Stimulated activated CD8-positive, alpha-beta memory T cell treated with anti-CD3 and anti-CD28 coated beads, Interleukin-7, amount 100 ng/mL, for 48 hours (primary cell): ENCODE data around the gene CISD1.

Experiments
- DNase-seq, 2 donors: peaks; one replicate each; pipeline ENCODE4 v3.0.0-alpha.2; 2020; ENCODE audit warnings: low read depth in 1 of 2; ENCODE audit errors: extremely low read depth in 1 of 2

Gene CISD1

DNA sequence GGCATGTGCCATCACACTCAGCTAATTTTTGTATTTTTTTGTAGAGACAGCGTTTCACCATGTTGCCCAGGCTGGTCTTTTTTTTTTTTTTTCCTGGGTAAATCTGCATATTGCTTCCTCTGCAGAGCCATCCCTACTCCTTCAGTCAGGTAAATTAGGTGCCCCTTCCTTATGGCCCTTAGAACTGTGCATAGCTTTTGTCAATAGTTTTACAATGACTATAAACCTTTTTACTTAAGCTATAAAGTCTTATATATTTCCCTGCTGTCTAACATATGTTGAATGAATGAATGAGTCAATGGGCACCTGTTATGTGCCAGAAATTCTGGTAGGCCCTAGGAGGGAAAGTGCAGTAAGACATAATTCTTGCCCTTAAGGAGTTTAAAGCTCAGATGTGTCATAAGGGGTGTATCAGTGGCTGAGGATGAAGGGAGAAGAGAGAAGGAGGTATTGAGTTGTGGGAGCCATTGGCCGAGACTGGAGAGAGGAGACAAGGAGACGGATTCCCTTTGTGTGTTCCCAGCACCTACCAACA lies 35.2 kb downstream of the CISD1 start:
- no peak for DNase-seq

DNA sequence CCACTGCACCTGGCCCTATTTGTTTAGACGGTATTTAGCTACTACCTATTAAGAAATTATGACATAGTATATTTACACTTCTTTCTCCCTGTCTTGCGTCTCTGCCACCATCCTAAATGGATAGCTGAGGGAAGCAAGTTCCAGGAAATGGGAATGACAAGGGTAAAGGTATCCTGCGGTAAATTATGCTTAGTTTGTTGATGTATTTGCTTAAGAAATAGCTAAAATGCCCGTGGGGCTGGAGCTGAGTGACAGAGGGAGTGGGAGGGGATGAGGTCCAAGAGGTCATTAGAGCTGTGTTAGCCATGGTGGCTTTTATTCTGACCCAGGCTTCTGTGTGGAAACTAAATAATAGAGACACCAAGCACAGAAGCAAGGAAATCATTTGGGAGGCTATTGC lies 36.9 kb downstream of the CISD1 start:
- no peak for DNase-seq

DNA sequence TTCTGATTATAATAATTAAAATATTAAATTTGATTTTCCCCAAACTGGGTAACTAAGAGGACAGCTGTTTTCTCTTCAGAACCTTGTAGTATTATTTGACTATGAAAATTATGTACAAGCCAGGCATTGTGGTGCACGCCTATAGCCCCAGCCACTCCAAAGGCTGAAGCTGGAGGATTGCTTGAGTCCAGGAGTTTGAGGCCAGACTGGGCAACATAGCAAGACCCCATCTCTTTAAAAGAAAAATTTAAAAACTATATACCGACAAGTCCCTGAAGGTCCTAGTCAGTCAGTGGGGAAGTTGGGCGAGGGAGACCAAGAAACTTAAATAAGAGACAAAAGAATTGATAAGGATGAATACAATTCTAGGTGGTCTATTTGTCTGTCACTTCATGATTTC lies 38.7 kb downstream of the CISD1 start:
- no peak for DNase-seq

DNA sequence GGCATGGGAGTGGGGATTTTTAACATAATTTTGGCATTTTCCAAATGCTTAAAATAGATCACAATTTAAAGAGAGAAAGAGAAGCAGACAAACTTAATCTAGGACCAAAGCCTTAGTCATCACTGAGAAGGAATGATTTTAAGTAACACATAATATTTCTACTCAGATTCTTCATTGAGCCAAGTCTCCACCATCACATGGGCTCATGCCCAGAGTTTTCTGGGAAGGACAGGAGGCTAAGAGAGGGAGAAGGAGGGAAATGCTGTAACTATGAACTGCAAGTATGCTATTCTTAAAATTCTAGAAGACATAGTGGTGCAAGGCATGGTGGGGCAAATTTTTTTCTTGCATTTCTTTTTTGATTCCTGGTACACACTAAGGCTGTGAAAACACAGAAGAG lies 42.1 kb downstream of the CISD1 start:
- no peak for DNase-seq

DNA sequence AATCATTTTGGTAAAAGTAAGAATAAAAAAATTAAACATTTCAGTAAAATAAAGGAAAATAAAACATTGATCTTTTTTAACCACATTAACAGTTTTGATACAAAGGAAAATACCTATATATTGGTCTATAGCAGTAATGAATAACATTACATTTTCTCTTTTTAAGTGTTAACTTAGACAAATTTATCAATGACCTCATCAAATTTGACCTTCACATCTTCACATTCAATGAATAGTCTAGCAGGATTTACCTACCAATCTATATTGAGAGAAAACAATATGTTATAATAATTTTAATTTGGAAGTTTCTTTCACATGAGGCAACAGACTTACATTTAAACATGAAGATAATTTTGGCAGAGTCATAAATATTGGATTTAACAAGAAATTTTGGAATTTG lies 47.9 kb downstream of the CISD1 start:
- DNase-seq = no peak

DNA sequence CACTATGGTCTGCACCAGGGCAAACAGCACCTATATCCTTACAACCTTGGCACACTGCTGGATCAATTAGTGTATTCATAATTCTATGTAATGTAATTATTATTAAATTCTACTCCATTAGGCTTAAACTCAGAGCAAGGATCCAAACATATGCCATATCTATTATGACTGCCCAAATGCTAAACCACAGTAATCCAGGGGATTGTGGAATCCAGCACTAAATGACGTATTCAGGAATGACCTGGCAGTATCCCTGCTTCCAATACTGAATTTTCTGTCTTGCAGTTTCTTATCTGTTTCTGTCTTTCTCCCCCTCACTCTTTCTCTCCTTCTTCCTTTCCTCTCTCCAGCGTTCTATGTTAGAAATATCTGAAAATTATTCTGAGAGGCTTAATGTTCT lies 49.4 kb downstream of the CISD1 start:
- no peak for DNase-seq

DNA sequence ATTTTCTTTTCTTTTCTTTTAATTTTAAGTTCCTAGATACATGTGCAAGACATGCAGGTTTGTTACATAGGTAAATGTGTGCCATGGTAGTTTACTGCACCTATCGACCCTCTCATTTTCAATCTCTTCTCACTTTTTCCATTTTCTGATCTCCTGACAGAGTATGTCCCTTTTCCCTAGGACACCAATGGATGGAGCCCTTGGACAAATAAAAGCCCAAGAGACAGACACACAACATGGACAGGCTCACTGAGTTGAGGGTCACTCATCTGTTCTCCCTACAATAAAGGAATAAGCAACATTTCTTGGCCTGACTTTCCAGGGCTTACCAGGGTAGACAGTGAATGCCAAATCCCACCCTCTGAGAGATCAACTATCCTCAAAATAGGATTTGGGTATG lies 50.6 kb downstream of the CISD1 start:
- DNase-seq = no peak

DNA sequence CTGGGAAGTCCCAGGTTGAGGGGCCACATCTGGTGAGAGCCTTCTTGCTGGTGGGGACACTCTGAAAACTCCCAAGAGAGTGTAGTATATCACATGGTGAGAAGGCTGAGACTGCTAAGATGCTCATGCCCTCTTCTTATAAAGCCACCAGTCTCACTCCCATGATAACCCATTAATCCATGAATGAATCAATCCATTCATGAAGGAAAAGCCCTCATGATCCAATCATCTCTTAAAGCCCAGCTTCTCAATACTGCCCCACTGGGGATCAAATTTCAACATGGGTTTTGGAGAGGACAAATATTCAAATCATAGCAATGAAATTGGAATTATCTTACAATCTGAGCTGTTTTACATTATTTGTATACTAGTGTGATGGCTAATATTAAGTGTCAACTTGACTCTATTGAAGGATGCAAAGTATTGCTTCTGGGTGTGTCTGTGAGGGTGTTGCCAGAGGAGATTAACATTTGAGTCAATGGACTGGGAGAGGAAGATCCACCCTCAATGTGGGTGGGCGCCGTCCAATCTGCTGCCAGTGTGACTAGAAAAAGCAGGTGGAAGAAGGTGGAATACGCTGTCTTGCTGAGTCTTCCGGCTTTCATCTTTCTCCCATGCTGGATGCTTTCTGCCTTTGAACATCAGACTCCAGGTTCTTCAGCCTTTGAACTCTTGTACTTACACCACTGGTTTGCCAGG lies 51.5 kb downstream of the CISD1 start:
- DNase-seq = no peak

DNA sequence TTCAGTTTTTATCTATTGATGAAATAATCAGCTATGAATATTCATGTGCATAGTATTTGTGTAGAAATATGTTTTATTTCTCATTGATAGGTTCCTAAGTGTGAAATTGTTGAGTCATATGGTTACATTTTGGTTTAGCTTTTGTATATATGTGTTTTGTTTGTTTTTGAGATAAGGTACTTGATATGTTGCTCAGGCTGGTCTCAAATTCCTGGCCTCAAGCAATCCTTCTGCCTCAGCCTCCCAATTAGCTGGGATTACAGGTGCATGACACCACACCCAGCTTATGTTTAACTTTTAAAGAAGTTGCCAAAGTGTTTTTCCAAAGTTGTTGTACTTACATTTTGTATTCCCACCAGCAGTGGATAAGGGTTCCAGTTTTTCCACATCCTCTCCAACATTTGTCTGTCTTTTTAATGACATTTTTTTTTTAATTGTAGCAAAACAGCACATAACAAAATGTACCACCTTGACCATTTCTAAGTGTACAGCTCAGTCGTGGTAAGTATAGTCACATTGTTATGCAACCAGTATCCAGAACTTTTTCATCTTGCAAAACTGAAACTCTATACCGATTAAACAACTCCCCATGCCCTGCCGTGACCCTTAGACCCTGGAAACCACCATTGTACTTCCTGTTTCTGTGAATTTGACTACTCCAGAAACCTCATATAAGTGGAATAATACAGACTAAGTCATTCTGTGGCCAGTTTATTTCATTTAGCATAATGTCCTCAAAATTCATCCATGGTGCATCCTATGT lies 53.3 kb downstream of the CISD1 start:
- no peak for DNase-seq

DNA sequence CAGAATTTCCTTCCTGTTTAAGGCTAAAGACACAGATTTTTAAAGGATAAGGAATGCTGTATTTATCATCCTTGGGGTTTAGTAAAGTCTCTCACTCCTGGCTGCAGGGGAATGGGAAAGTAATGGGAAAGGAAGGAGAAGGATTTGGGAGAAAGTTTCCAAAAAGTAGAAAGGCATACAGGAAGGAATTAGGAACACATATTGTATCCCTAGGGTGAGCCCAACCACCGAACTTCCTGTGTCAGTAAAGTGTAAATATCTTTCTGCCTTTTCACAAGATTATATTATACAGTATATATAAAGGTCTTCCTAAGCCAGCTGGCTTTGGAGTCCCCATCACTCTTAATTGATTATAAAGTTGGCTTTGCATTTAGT lies 53.9 kb downstream of the CISD1 start:
- no peak for DNase-seq

DNA sequence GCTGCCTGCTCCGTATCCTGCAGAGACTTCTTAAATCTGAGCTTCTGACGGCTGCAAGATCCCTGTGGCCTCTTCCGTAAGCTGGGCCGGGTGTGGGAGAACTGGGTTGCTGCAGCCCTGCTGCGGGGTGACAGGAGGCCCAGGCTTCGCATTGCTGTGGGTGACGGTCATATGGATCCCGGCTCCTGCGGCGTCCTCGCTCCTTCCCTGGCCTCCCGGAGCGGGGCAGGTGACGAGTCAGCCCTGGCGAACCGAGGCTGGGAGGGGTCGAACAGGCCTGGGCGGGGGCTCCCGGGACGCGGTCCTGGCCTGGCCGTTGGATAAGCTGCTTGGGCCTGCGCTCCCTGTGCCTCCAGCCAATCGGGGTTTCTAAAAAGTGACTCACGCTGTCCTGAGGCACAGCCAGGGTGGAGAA lies 58.0 kb downstream of the CISD1 start:
- no peak for DNase-seq

DNA sequence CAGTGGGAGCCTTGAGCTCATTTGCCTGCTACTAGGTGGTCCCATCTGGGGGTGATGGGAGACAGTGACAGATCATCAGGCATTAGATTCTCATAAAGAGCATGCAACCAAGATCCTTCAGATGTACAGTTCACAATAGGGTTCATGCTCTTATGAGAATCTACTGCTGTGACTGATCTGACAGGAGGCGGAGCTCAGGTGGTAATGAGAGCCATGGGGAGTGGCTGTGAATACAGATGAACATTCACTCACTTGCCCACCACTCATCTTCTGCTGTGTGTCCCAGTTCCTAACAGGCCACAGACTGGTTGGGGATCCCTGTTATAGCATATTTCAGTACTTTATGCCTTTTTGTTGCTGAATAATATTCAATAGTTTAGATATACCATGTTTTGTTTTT lies 59.3 kb downstream of the CISD1 start:
- no peak for DNase-seq

DNA sequence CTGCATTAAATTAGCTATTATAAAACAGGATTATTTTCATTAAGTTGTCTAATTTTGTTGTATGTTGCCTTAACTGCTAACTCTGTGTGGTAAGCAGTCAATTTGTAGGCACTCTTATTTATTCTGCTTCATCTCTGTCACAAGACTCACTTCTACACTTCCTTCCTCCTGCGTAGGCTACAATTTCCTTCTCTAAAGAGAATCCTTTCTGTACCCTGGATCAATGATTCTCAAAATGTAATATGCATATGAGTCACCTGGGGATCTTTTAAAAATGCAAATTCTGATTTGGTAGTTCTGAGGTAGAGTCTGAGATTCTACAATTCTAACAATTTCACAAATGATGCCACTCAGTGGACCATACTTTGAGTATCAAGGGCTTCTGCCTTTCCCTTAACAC lies 61.5 kb downstream of the CISD1 start:
- no peak for DNase-seq

DNA sequence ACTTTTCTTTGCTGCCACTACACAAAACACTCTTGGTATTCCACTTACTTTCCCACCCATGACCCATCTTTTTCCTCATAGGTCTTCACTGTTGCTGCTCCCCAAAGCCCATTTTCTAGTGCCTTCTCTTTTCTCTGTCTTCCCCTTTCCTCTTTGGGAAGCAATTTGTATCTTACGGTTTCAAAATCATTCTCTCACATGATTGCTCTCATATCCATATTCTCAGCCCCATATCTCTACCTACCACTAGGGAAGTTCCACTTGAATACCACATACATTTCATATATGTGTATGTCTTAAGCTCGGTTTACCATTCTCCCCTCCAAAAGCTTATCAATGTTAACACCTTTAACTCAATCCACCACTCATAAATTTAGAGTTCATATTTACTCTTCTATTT lies 62.7 kb downstream of the CISD1 start:
- no peak for DNase-seq

DNA sequence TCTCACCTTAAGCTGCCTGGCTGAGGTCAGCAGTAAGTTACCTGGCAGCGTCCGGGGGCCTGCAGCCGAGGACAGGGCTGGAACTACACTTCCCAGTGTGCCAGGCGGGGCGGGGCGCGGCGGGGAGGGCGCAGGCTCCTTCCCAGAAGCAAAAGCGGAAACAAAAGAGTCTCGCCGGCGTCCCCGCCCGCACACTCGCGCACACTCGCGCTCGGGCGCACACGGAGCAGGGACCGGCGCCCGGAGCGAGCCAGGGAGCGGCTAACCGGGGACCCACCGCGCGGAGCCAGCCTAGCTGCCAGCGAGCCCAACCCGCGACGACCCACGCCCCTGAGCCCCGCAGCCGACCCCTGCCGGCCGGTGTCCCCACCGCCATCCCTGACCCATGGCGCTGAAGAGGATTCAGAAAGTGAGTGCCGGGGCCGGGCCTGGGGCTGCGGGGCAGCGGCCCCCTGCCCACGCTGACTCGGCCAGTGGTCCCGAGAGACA lies 65.9 kb downstream of the CISD1 start, which contains the start of gene UBE2D1:
UBE2D1 (plus strand) TSS at position 190 of the 489 bp plus-strand sequence; CDS start at position 386, 196 bp downstream.
- peak; percentile 71 to 81 for DNase-seq

DNA sequence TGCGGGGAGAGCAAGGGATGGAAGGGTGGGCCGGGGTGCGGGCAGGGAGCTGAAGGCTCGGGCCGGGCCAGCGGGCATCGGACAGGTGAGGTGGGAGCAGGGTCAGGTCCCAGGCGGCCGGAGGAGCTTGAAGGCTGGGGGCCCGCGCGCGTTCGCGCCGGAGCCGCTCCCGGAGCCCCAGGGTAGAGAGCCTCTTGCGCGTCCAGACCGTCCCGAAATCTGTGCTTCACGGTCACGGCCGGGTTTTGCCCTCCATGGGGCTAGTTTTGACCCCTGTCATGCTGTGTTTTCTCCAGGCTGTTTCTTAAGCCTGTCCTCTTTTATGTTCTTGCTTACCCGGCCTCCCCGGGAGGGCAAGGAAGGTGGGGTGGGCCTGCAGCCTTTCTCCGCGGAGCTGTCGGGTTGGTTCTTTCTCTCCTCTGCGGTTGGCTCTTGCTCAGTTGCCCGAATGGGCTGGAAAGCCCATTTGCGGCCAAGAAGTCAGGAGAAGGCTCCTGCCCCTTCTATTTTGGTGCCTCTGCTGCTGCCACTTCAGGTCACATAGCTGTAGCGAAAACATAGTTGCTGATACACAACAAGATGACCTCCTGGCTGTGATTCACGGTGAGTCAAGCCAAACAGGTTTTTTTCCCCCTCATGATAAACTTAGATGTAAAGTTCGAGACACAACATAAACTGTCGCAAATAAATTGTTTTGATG lies 66.5 kb downstream of the CISD1 start:
- no peak for DNase-seq

DNA sequence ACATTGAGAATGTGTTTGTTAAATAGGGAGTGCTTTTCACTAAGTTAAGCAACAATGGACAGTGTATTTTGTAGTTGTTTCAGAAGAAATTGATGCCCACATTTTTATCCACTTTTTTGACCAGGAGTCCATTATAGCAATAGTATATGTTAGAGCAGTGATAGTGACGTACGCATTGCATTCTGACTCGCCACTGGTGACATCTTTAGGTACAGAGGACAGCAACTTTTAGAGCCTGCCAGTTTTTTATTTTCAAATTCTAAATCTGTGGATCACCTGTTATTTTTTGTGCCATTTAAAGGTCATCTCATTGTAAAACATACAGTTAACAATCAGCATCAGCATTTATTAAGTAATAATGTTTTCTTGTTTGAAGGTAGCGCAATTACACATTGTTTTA lies 67.3 kb downstream of the CISD1 start:
- no peak for DNase-seq
